ENCODE measurements around the gene CACNA2D4.
"Not testable (repeated sequence)": the region's sequence is repeated elsewhere in the genome, so short reads cannot be mapped to it uniquely, and the experiment has no call there.

The CACNA2D4 gene, protein sequence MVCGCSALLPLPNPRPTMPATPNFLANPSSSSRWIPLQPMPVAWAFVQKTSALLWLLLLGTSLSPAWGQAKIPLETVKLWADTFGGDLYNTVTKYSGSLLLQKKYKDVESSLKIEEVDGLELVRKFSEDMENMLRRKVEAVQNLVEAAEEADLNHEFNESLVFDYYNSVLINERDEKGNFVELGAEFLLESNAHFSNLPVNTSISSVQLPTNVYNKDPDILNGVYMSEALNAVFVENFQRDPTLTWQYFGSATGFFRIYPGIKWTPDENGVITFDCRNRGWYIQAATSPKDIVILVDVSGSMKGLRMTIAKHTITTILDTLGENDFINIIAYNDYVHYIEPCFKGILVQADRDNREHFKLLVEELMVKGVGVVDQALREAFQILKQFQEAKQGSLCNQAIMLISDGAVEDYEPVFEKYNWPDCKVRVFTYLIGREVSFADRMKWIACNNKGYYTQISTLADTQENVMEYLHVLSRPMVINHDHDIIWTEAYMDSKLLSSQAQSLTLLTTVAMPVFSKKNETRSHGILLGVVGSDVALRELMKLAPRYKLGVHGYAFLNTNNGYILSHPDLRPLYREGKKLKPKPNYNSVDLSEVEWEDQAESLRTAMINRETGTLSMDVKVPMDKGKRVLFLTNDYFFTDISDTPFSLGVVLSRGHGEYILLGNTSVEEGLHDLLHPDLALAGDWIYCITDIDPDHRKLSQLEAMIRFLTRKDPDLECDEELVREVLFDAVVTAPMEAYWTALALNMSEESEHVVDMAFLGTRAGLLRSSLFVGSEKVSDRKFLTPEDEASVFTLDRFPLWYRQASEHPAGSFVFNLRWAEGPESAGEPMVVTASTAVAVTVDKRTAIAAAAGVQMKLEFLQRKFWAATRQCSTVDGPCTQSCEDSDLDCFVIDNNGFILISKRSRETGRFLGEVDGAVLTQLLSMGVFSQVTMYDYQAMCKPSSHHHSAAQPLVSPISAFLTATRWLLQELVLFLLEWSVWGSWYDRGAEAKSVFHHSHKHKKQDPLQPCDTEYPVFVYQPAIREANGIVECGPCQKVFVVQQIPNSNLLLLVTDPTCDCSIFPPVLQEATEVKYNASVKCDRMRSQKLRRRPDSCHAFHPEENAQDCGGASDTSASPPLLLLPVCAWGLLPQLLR

GRCh38 chr12:1918081-1918883 lies at the start of gene CACNA2D4:
CACNA2D4 (minus strand) TSS chr12:1918652; CDS start chr12:1918473, 179 bp downstream.
- DNase-seq (ENCODE audit: low read depth in 1 of 2, low spot score in 1 of 2) = no peak

DNA sequence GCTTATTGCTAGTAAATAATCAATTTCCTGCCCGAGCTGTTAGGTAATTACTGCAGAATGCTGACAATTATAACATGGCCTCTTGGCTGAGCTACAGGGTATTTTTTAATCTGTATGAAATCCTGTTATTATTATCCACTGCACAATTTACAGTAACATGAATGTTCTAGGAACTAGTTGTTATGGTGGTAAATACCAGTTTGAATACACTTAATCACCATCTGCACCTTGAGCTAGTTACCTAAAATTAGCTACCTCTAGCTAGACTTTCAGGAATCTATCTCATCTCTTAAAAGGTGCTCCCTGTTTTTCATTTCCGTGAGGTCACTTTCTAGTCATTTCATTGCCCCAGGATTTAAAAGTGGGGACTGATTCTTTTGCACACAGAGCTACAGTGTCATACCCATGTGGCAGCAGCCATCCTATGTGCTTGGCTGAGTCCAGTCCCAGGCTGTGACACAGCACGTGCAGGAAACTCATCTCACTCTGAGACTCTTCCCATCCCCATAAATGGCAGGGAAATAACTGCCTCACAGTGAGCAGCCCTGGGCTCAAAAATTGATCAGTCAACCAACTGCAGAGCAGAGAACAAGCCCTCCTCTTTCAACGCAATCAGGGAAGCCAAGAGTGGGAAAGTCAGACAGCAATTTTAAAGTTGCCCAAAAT lies 48.2 kb upstream of the CACNA2D4 start:
- DNase-seq (ENCODE audit: low read depth in 1 of 2, low spot score in 1 of 2) = no peak

DNA sequence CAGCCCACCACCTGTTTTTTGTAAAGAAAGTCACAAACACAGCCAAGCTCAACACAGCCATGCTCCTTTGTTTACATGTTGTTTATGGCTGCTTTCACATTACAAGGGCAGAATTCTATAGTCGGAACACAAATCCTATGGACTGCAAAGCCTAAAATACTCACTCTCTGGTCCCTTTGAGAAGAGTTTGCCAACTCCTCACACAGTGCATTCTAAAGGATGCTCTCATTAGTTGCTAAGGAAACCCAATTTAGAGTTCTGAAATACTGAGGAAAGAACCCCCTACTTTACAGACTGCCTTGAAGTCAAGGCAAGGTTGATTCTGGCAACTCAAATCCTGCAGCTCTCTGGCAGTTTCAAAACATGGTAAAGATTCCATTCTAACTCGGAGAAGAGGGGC lies 47.5 kb upstream of the CACNA2D4 start:
- no peak for DNase-seq (ENCODE audit: low read depth in 1 of 2, low spot score in 1 of 2)

- DNase-seq (ENCODE audit: low read depth in 1 of 2, low spot score in 1 of 2) = no peak
Measured at GRCh38 chr12:1962051-1963020, 43.9 kb upstream of the CACNA2D4 start.

GRCh38 chr12:1956716-1957115 lies 38.3 kb upstream of the CACNA2D4 start:
- DNase-seq (ENCODE audit: low read depth in 1 of 2, low spot score in 1 of 2) = no peak

DNA sequence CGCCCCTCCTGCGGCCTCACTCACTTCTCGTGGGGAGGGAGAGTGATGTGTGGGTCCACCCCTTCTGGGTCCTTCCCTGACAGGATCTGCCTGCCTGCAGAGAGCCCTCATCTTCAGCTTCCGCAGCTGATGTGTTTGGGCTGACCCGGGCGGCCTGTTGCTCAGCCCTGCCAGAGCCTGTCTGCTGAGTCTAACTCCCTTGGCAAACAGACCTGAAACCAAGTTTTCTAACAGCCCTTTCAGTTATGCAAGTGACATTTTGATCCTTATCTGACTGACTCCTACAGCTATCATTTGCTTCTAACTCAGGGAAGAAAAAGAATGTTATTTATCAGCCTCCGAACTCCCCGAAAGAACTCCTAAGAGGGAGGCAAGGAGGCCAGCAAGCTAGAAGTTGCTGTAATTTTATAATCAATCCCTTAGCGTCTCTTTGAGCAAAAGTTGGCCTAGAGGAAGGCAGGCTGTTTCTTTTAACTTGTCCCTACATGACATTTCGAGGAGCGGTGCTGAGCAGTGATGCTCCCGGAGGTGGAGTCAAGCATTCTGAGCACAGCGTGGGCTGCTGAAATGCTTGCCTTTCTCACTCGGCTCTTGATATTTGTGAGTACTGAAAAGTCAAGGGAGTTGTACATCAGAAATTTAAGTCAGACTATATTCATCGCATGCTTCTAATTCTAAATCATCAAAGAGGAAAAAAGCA lies 31.5 kb upstream of the CACNA2D4 start:
- no peak for DNase-seq (ENCODE audit: low read depth in 1 of 2, low spot score in 1 of 2)

DNA sequence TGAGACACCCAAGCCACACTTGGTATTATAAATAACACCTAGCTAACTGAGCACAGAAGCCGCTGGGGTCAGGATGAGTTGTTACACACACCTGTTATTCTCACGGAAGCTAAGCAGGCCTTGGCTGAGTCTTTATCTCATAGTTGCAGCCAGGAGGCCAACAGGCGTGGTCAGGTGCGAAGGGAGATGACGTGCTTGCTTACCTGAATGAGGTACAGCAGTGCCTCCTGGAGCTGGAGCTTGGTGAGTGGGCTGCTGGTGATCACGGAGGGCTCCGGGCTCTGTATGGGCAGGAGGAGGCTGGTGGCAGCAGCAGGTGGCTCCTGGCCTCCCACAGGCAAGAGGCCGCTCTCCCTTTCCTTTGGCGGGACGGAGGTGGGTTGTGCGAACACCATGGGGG lies 30.4 kb upstream of the CACNA2D4 start:
- no peak for DNase-seq (ENCODE audit: low read depth in 1 of 2, low spot score in 1 of 2)

DNA sequence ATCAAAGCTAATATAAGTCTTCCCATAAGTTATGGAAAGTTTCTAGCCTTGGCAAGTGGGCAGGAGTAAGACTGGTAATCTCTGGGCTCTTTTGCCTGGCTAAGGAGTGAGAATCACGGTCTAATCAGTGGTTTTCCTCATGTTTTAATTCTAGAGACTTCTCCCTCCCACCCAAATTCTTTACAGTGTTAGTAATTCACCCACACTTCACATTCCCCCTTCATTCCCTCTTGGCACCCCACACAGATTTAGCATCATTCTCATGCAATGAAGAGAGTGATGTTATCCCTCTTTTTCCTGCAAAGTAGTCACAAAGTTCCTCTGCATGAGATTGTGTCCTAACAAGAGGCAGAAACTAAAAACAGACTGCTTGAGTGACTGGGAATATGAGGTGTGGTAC lies 28.6 kb upstream of the CACNA2D4 start:
- no peak for DNase-seq (ENCODE audit: low read depth in 1 of 2, low spot score in 1 of 2)

DNA sequence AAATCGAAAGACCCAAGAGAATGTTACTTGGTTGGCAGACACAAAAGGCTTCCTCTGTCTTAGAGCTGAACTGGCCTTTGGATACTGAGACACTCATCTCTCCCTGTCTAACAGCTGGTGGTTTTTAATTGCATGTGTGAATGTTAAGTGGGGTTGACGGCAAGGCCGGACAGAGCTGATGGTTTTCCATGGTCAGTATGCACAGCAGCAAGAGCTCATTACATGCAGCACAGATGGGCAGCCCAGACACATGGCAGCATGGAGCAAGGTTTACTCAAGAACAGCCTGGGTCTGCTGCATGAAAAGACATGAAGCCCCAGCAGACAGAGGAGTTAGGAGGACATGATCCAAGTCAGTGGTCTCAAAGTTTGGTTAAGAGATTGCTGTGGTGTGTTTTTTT lies 27.8 kb upstream of the CACNA2D4 start:
- DNase-seq (ENCODE audit: low read depth in 1 of 2, low spot score in 1 of 2) = no peak

DNA sequence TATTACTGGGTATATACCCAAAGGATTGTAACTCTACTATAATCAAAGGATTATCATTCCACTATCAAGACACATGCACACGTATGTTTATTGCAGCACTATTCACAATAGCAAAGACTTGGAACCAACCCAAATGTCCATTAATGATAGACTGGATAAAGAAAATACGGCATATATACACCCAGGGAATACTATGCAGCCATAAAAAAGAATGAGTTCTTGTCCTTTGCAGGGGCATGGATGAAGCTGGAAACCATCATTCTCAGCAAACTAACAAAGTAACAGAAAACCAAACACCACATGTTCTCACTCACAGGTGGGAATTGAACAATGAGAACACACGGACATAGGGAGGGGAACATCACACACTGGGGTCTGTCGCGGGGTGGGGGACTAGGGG lies 27.1 kb upstream of the CACNA2D4 start:
- not testable (repeated sequence) for DNase-seq (ENCODE audit: low read depth in 1 of 2, low spot score in 1 of 2)

DNA sequence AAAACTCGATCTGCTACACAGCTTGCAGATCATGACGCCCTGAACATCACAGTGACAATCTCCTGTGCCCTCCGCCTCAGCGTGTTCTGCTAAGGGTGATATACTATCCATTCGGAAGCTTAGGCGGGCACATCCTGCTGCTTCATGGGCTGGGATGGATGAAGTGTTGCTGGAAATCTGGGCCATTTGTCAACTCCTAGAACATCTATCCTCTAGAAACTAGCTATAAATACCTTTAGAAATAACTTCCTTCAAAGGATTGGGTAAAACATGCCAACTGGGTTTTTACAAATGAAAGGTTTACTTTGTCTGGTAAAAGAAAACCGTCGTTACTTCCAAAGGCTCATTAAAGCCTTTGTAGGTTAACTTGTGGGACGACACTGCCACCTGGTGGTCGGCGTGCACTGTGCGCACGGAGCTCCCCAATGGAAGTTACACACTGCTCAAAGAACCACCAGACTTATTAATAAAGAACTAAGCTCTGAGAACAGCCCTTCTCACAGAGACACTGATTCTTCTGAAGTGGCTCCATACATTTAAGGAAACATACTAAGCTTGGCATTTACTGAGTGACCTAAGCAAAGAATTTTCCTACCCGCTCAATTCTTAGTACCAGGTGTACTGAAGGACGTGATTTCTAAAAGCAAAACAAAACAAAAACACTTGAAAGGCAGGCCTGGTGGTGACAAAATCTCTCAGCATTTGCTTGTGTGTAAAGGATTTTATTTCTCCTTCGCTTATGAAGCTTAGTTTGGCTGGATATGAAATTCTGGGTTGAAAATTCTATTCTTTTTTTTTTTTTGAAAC lies 21.6 kb upstream of the CACNA2D4 start:
- DNase-seq (ENCODE audit: low read depth in 1 of 2, low spot score in 1 of 2) = peak; percentile 84

- DNase-seq (ENCODE audit: low read depth in 1 of 2, low spot score in 1 of 2) = no peak
Measured at GRCh38 chr12:1939331-1939730, 20.9 kb upstream of the CACNA2D4 start.

GRCh38 chr12:1937481-1938224 lies 19.2 kb upstream of the CACNA2D4 start:
- no peak for DNase-seq (ENCODE audit: low read depth in 1 of 2, low spot score in 1 of 2)

DNA sequence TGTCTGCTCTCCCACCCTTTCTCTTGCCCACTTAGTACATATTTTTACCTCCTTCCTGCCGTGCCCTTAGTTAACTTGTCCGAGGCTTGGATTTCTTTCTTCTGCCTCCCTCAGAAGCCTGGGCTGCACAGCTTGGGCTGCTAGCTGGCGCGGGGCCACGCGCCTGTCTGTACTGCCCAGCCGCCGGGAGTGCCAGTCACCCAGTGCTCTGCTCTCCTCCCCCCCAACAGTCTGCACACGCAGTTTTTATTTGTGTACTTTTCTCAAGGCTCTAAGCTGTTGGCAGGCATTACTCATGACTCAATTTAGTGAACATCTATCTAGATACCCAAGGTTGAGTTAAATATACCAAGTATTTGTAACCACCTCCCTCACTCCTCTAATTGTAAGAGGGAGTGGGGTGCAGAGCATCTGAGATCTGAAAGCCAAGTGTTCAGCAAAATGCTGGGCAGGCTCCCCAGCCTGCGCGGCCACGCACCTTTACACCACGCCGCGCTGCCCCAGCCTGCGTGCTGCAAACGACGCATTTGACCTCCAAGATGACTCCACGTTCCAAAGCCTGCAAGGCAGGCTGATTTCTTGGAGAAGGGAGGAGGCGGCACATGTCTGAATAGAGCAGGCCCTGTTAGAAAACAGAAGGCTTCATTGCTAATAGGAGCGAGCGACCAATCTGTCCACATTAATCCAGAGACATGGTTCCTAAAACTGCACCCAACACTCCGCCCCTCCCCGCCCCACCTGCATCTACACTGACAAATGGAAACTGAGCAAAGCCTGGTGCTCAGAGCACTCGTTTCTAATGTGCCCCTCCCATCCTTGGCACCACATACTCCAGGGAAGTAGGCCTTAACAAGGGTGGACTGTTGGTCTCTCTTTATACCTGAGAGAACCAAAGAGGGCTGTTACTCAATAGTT lies 18.2 kb upstream of the CACNA2D4 start:
- DNase-seq (ENCODE audit: low read depth in 1 of 2, low spot score in 1 of 2) = no peak

GRCh38 chr12:1935700-1936378 lies 17.4 kb upstream of the CACNA2D4 start:
- no peak for DNase-seq (ENCODE audit: low read depth in 1 of 2, low spot score in 1 of 2)
